ENCODE measurements around the gene YPEL1.

DNA sequence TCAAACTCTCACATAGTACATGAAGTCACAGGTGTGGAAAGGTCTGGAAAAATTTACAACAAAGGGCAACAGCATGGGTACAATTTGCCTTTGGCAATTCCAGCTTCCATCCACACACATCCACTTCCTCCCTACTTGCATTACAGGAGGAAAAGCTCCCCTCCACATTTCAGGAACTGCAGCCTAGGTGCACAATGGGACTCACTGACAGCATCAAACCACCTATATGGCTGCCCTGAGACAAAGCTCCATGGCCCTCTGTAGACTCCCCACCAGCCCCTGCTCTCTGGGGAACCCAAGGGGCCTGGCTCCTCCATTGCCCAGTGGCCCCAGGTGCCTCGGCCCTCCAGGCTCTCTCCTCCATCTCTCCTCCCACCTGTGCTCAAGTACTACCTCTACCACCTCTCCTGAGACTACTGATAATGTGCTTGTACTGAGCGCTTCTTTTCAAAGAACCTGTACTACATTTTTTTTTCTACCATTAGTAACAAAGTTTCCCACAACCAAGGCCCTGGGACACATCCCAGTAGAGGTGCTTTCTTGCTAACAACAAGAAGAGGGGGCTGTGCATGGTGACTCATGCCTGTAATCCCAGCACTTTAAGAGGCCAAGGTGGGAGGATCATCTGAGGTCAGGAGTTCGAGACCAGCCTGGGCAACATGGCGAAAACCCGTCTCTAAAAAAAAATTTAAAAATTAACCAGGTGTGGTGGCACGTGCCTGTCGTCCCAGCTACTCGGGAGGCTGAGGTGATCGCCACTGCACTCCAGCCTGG is 4.9 kb downstream of the YPEL1 start:
- TF ChIP-seq, protein P1, sequence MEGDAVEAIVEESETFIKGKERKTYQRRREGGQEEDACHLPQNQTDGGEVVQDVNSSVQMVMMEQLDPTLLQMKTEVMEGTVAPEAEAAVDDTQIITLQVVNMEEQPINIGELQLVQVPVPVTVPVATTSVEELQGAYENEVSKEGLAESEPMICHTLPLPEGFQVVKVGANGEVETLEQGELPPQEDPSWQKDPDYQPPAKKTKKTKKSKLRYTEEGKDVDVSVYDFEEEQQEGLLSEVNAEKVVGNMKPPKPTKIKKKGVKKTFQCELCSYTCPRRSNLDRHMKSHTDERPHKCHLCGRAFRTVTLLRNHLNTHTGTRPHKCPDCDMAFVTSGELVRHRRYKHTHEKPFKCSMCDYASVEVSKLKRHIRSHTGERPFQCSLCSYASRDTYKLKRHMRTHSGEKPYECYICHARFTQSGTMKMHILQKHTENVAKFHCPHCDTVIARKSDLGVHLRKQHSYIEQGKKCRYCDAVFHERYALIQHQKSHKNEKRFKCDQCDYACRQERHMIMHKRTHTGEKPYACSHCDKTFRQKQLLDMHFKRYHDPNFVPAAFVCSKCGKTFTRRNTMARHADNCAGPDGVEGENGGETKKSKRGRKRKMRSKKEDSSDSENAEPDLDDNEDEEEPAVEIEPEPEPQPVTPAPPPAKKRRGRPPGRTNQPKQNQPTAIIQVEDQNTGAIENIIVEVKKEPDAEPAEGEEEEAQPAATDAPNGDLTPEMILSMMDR (CRISPR knock-in tag; IDR thresholded peaks at IDR 0.05), result no peak
- TF ChIP-seq ZFP36 (IDR thresholded peaks at IDR 0.05; ENCODE audit: borderline replicate concordance, low read depth, low read length, partially characterized antibody), result no peak
- TF ChIP-seq TAF1 (CRISPR knock-in tag; IDR thresholded peaks at IDR 0.05), result no peak
- no peak for TF ChIP-seq RAD21 (CRISPR knock-in tag; IDR thresholded peaks at IDR 0.05)
- no peak for TF ChIP-seq ZNF335 (CRISPR knock-in tag; IDR thresholded peaks at IDR 0.05)
- TF ChIP-seq TARDBP (CRISPR knock-in tag; IDR thresholded peaks at IDR 0.05), result no peak
- no peak for TF ChIP-seq ZMYM3 (CRISPR knock-in tag; IDR thresholded peaks at IDR 0.05)
- TF ChIP-seq TAF15 (IDR thresholded peaks at IDR 0.05; ENCODE audit: low read depth, low read length, poor library complexity, severe bottlenecking), result no peak

Measured in HepG2 (cell line).